Duodenal mucosa (tissue), 2 donors: ENCODE measurements around the gene SPAAR.

Source experiments
- H3K27ac ChIP-seq: one replicate; pipeline ENCODE4 v1.7.0; 2013; ENCODE audit warnings: low read depth, low read length
- H3K27me3 ChIP-seq, 2 donors: one replicate each; pipeline ENCODE4 v1.7.0; 2013; ENCODE audit warnings: low read length in 2 of 2, control low read depth in 1 of 2; ENCODE audit not compliant: insufficient read depth in 2 of 2, control insufficient read depth in 1 of 2
- H3K36me3 ChIP-seq, 2 donors: one replicate each; pipeline ENCODE4 v1.7.0; 2013; ENCODE audit warnings: low read length in 2 of 2, control low read depth in 1 of 2; ENCODE audit not compliant: insufficient read depth in 2 of 2, control insufficient read depth in 1 of 2
- H3K4me1 ChIP-seq, 2 donors: one replicate each; pipeline ENCODE4 v1.7.0; 2013; ENCODE audit warnings: low read length in 2 of 2, control low read depth in 1 of 2; ENCODE audit not compliant: insufficient read depth in 2 of 2, control insufficient read depth in 1 of 2
- H3K4me3 ChIP-seq, 2 donors: one replicate each; pipeline ENCODE4 v1.7.0; 2013; ENCODE audit warnings: low read length in 2 of 2, low read depth in 1 of 2
- H3K9ac ChIP-seq, 2 donors: one replicate each; pipeline ENCODE4 v1.7.0; 2013; ENCODE audit warnings: low read length in 2 of 2, low read depth in 1 of 2
- H3K9me3 ChIP-seq, 2 donors: one replicate each; pipeline ENCODE4 v1.7.0; 2013; ENCODE audit warnings: low read length in 2 of 2, control low read depth in 1 of 2; ENCODE audit not compliant: control insufficient read depth in 1 of 2

The SPAAR gene

DNA sequence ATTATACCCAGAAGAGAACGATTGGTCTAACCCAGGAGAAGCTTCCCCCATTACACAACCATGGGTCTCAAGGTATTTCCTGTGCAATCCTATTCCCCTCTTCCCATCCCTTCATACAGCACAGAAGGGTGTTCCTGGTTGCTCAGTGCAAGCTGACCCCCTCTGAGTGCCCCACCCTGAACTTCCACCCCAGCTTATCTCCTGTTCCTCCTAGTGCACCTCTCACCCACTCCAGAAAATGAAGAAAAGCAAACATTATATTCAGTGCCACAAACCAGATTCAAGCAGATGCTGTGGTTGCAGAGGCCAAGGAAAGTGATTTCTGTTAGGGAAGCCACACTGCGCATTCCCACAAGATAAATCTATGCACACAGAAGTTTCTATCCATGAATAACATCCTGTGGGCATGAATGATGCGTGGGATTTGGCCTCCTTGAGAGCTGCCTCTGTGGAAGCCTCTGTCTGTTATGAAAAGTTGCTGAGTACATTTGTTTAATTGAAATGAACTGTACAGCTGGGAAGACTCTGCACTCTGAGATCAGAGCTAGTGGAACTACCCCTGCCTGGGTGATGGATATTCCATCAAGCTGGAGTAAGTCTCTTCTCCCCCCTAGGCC lies 50.9 kb downstream of the SPAAR start:
- Histone ChIP-seq H3K4me1 (peaks cover 8 to 11% of the 10 kb centered on the region in 2 donors), H3K36me3 (no peaks in the 10 kb centered on the region), H3K9me3 (no peaks in the 10 kb centered on the region), H3K9ac (no peak overlapping the region), H3K27ac (no peak overlapping the region), H3K4me3 (no peak overlapping the region), H3K27me3 (no peaks in the 10 kb centered on the region)
